HepG2 (cell line): Measurements from ENCODE around the gene TPCN2. TPM values are rescaled to one million over a fixed set of nuclear protein-coding genes. Genes with fewer than 3 reads are reported as not detected.
A peak's percentile ranks its signal among the peaks of the same experiment; 100 is the strongest.

Source experiments
- ATAC-seq: fragments of 200-7000 bp; cut with Tn5 transposase; 3 replicates; pipeline ENCODE4 v1.9.1; 2020; ENCODE audit warnings: mild to moderate bottlenecking, moderate library complexity
- BruUV-seq: library from RNA; stranded (reverse); fragments of 400-500 nt; replicated peaks from 2 replicates; lab custom pipeline; 2021; lab: Mats Ljungman, UMichigan
- CTCF ChIA-PET: fragments of 300-600 bp; formaldehyde crosslinking; extraction: SDS; loops from one replicate; lab custom pipeline; 2021; ENCODE audit warnings: low total read pairs, inconsistent platforms, low intra/inter-chr PET ratio; lab: Yijun Ruan, JAX
- POLR2A ChIA-PET: fragments of 350-600 bp; sonication (Branson Sonifier 250); formaldehyde crosslinking; loops from one replicate; lab custom pipeline; 2020; ENCODE audit warnings: antibody characterized with exemption, inconsistent platforms; lab: Yijun Ruan, JAX
- DNase-seq: peaks from one replicate; pipeline ENCODE4 v3.0.0-alpha.2; 2015; ENCODE audit warnings: low spot score
- FAIRE-seq: peaks from 3 replicates; lab custom pipeline; 2011; peaks lifted over from hg19 to GRCh38; lab: Jason Lieb, UNC
- H2AFZ ChIP-seq: one replicate; pipeline ENCODE4 v1.6.1; 2011; ENCODE audit warnings: low read length, inconsistent platforms
- H3K27ac ChIP-seq: fragments of 300-600 bp; 3 replicates; pipeline ENCODE4 v1.8.0; 2011; ENCODE audit warnings: mixed run types, mild to moderate bottlenecking, mixed read lengths, low read length, inconsistent platforms; ENCODE audit not compliant: insufficient read depth; ENCODE audit errors: extremely low read length
- H3K27me3 ChIP-seq, 2 experiments: fragments of 200-600 bp in 1 of 2; 2 replicates in 1 of 2; 3 replicates in 1 of 2; pipeline versions ENCODE4 v1.6.0 to v1.8.0; 2011; ENCODE audit warnings: low read length in 2 of 2, mild to moderate bottlenecking in 2 of 2, moderate library complexity in 2 of 2, inconsistent platforms in 1 of 2; ENCODE audit not compliant: insufficient read depth in 2 of 2, control insufficient read depth in 1 of 2
- H3K36me3 ChIP-seq, 2 experiments: fragments of 200-600 bp in 1 of 2; replicated peaks in 1 of 2; 2 replicates in 1 of 2; 3 replicates in 1 of 2; pipeline versions ENCODE4 v1.5.1 to v1.8.0; 2011; ENCODE audit warnings: low read length in 2 of 2, inconsistent platforms in 1 of 2; ENCODE audit not compliant: insufficient read depth in 2 of 2, control insufficient read depth in 1 of 2
- H3K4me1 ChIP-seq: 2 replicates; pipeline ENCODE4 v1.5.1; 2012; ENCODE audit warnings: low read length, inconsistent platforms; ENCODE audit not compliant: insufficient read depth
- H3K4me2 ChIP-seq: 2 replicates; pipeline ENCODE4 v1.6.0; 2011; ENCODE audit warnings: low read depth, low read length, inconsistent platforms
- H3K4me3 ChIP-seq, 3 experiments: fragments of 200-600 bp in 1 of 3; sonication (generic), shearing (Covaris generic) in 1 of 3; replicated peaks in 1 of 3; 2 replicates each; pipeline ENCODE4 v1.5.1; 2011 to 2016; ENCODE audit warnings: low read length in 3 of 3, inconsistent platforms in 2 of 3, low read depth in 2 of 3, mild to moderate bottlenecking in 2 of 3, control low read depth in 1 of 3, mixed read lengths in 1 of 3; ENCODE audit not compliant: insufficient read depth in 1 of 3
- H3K79me2 ChIP-seq: one replicate; pipeline ENCODE4 v1.6.1; 2011; ENCODE audit warnings: low read length, inconsistent platforms; ENCODE audit not compliant: insufficient read depth
- H3K9ac ChIP-seq: 2 replicates; pipeline ENCODE4 v1.6.0; 2011; ENCODE audit warnings: mild to moderate bottlenecking, low read depth, low read length, inconsistent platforms; ENCODE audit not compliant: insufficient read depth
- H3K9me3 ChIP-seq: 2 replicates; pipeline ENCODE4 v1.5.1; 2012; ENCODE audit warnings: mild to moderate bottlenecking, low read length
- H4K20me1 ChIP-seq: 2 replicates; pipeline ENCODE4 v1.6.0; 2011; ENCODE audit warnings: inconsistent platforms, mild to moderate bottlenecking, low read length, moderate library complexity; ENCODE audit not compliant: insufficient read depth
- CEBPG ChIP-seq: IDR thresholded peaks from 2 replicates; pipeline ENCODE4 v1.6.1; 2016
- CTCF ChIP-seq: sonication (generic); formaldehyde crosslinking; IDR thresholded peaks from 2 replicates; pipeline ENCODE4 v1.5.0; 2020; ENCODE audit warnings: mild to moderate bottlenecking, missing genetic modification reagents, moderate library complexity
- DRAP1 ChIP-seq: IDR thresholded peaks from 2 replicates; pipeline ENCODE4 v1.6.1; 2016; ENCODE audit warnings: missing genetic modification reagents, missing compliant biosample characterization
- HMG20A ChIP-seq: IDR thresholded peaks from 2 replicates; pipeline ENCODE4 v1.6.1; 2016; ENCODE audit warnings: borderline replicate concordance
- HNRNPK ChIP-seq: fragments of 200-400 bp; formaldehyde crosslinking; IDR thresholded peaks from 2 replicates; pipeline ENCODE4 v1.6.1; 2018; ENCODE audit warnings: low read length, low read depth, moderate library complexity, mild to moderate bottlenecking; ENCODE audit not compliant: poor library complexity, severe bottlenecking
- IRF9 ChIP-seq: sonication (generic); formaldehyde crosslinking; IDR thresholded peaks from 2 replicates; pipeline ENCODE4 v1.8.0; 2022; ENCODE audit warnings: missing genetic modification reagents, mild to moderate bottlenecking, borderline replicate concordance
- SOX13 ChIP-seq, 3 experiments: fragments of 450-650 bp in 1 of 3; sonication (generic) in 1 of 3; formaldehyde crosslinking in 1 of 3; IDR thresholded peaks in 2 of 3; conservative IDR thresholded peaks in 1 of 3; 2 replicates each; pipeline versions ENCODE4 v1.5.0 to v1.6.1; 2016 to 2020; ENCODE audit warnings: antibody characterized with exemption in 1 of 3, mild to moderate bottlenecking in 1 of 3, missing compliant biosample characterization in 1 of 3, missing genetic modification reagents in 1 of 3, moderate library complexity in 1 of 3
- TGIF2 ChIP-seq: IDR thresholded peaks from 2 replicates; pipeline ENCODE4 v1.6.1; 2016; ENCODE audit warnings: control low read depth, missing compliant biosample characterization
- ZBTB33 ChIP-seq: sonication (generic); formaldehyde crosslinking; IDR thresholded peaks from 2 replicates; pipeline ENCODE4 v1.4.0; 2020; ENCODE audit warnings: missing genetic modification reagents
- ZFP41 ChIP-seq: sonication (generic); formaldehyde crosslinking; IDR thresholded peaks from 2 replicates; pipeline ENCODE4 v1.4.0; 2020; ENCODE audit warnings: mild to moderate bottlenecking, missing genetic modification reagents, borderline replicate concordance
- ZNF567 ChIP-seq: sonication (generic); formaldehyde crosslinking; IDR thresholded peaks from 2 replicates; pipeline ENCODE4 v1.8.1; 2023; ENCODE audit warnings: mild to moderate bottlenecking, missing genetic modification reagents, borderline replicate concordance
- ZNF615 ChIP-seq: sonication (generic); formaldehyde crosslinking; IDR thresholded peaks from 2 replicates; pipeline ENCODE4 v1.5.0; 2020; ENCODE audit warnings: mild to moderate bottlenecking, missing genetic modification reagents, borderline replicate concordance
- ZNF704 ChIP-seq: sonication (generic); formaldehyde crosslinking; IDR thresholded peaks from 2 replicates; pipeline ENCODE4 v1.8.1; 2023; ENCODE audit warnings: mild to moderate bottlenecking, inconsistent platforms, moderate library complexity, missing genetic modification reagents, borderline replicate concordance
- ZNF792 ChIP-seq: IDR thresholded peaks from 2 replicates; pipeline ENCODE4 v1.6.1; 2016
- WGBS: methylation state at CpG from one replicate; pipeline ENCODE4 v1.1.6; 2017; ENCODE audit warnings: low lambda C conversion rate; 5-methylcytosine and 5-hydroxymethylcytosine counted together
- in situ Hi-C: cut with HindIII; loops from 2 replicates; pipeline ENCODE4 v1.10.0; 2017; ENCODE audit warnings: low pct_unique_long_range_greater_than_20kb; ENCODE audit not compliant: extremely low pct_ligation_motif_present
- intact Hi-C: fragments of 100-400 bp; cut with micrococcal nuclease; formaldehyde crosslinking; loops from one replicate; pipeline ENCODE4 v1.10.0; 2022; ENCODE audit not compliant: unreplicated experiment
- polyA plus RNA-seq, 8 experiments: library from polyadenylated mRNA; depleted of rRNA in 3 of 8; stranded (reverse) in 7 of 8; unstranded in 1 of 8; fragments of >200 nt; fragmentation: Illumina TruSeq in 4 of 8; extraction: Trizol in 4 of 8; gene quantifications; 2 replicates each; pipeline versions ENCODE4 v1.2.1 to v1.2.3, GENCODE V29; 2011 to 2016; ENCODE audit warnings: low read depth in 4 of 8, missing spikeins in 1 of 8, mixed read lengths in 1 of 8; ENCODE audit not compliant: insufficient read depth in 1 of 8
- total RNA-seq, 5 experiments: library from RNA; depleted of rRNA; stranded (reverse); fragments of >200 nt; fragmentation: Illumina TruSeq; extraction: Trizol; gene quantifications; 2 replicates each; pipeline ENCODE4 v1.2.3, GENCODE V29; 2016; ENCODE audit warnings: low read depth in 1 of 5

TPCN2 gene
- total and polyA plus RNA-seq, 2 of the 13 experiments (the other 11 are each of a cell fraction or from before 2014, with no cell fraction given): 5.6 to 5.9 TPM

- intact Hi-C loops (loop anchor here (5.0 kb wide), 1 partner anchor 184 kb away; the partner anchor contains the start of genes IGHMBP2 and MRPL21), in situ Hi-C loops (no loop called here)
- no TSS peak for BruUV-seq
- TF ChIP-seq ZNF704 (no peak), DRAP1 (CRISPR knock-in tag) (no peak), SOX13 (IDR thresholded peaks at IDR 0.05) (no peak), SOX13 (CRISPR knock-in tag; conservative IDR thresholded peaks at IDR 0.05 in 1 of 2, IDR thresholded peaks at IDR 0.05 in 1 of 2) (no peak), HNRNPK (no peak), ZFP41 (CRISPR knock-in tag) (no peak), ZNF567 (no peak), HMG20A (CRISPR knock-in tag) (no peak), ZNF615 (CRISPR knock-in tag) (no peak), ZNF792 (CRISPR knock-in tag) (no peak), CTCF (0 out of 2 replicates have a peak, but pooled peaks have one; percentile 15), TGIF2 (CRISPR knock-in tag) (no peak), IRF9 (CRISPR knock-in tag) (no peak), CEBPG (no peak), ZBTB33 (CRISPR knock-in tag) (0 out of 2 replicates have a peak, but pooled peaks have one; percentile 14)
- ChIA-PET CTCF (no interaction called here), POLR2A (no interaction called here)
- Histone ChIP-seq H3K36me3 (peaks cover 4 to 10% of the 10 kb centered on the region in 2 experiments; a peak in 4 of 5 replicates), H4K20me1 (0 out of 2 replicates have a peak, but pooled peaks cover 3% of the 10 kb centered on the region), H3K27me3 (no peaks in the 10 kb centered on the region), H3K9ac (no peak overlapping the region), H3K4me3 (no peak overlapping the region), H3K27ac (no peak overlapping the region), H2AFZ (no peak overlapping the region), H3K79me2 (no peaks in the 10 kb centered on the region), H3K9me3 (no peaks in the 10 kb centered on the region), H3K4me2 (no peak overlapping the region), H3K4me1 (no peaks in the 10 kb centered on the region)
- ATAC-seq: no peak
- DNase-seq: no peak
- no peak for FAIRE-seq
- 97% methylated on average over 19 of the region's 28 CpGs for WGBS
Measured at GRCh38 chr11:69086152-69087132, 37.7 kb downstream of the TPCN2 start.
